GM10266 (cell line): ENCODE measurements around the gene PTX4.
A peak's percentile ranks its signal among the peaks of the same experiment; 100 is the strongest.

Source experiments
- DNase-seq: peaks from one replicate; pipeline ENCODE4 v3.0.0; 2012; ENCODE audit errors: extremely low spot score
- TF ChIP-seq, protein P1 (sequence below): IDR thresholded peaks from 2 replicates; pipeline ENCODE4 v1.5.1; 2012; ENCODE audit warnings: mild to moderate bottlenecking, low read depth; ENCODE audit not compliant: control insufficient read depth, insufficient read depth; ENCODE audit errors: missing control alignments

The PTX4 gene, protein sequence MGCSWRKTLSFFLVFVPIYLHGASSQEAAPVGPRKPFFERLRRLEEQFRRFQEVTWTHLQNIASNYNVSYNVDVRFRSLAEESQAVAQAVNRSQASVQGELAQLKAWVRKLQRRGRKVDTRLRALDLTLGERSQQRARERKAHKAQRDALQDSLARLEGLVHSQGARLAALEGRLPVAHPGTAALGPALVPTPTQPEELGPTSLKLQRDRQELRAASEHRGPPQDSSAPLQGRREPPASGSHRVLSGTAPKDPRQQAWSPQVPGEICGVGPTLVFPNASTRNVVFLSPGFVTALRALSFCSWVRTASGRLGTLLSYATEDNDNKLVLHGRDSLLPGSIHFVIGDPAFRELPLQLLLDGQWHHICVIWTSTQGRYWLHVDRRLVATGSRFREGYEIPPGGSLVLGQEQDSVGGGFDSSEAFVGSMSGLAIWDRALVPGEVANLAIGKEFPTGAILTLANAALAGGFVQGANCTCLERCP

GRCh38 chr16:1488619-1489018 is at the start of gene PTX4:
Gene PTX4 (minus strand): TSS chr16:1488944. CDS start chr16:1488909, 35 bp downstream.
- TF ChIP-seq, protein P1, sequence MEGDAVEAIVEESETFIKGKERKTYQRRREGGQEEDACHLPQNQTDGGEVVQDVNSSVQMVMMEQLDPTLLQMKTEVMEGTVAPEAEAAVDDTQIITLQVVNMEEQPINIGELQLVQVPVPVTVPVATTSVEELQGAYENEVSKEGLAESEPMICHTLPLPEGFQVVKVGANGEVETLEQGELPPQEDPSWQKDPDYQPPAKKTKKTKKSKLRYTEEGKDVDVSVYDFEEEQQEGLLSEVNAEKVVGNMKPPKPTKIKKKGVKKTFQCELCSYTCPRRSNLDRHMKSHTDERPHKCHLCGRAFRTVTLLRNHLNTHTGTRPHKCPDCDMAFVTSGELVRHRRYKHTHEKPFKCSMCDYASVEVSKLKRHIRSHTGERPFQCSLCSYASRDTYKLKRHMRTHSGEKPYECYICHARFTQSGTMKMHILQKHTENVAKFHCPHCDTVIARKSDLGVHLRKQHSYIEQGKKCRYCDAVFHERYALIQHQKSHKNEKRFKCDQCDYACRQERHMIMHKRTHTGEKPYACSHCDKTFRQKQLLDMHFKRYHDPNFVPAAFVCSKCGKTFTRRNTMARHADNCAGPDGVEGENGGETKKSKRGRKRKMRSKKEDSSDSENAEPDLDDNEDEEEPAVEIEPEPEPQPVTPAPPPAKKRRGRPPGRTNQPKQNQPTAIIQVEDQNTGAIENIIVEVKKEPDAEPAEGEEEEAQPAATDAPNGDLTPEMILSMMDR: no peak
- no peak for DNase-seq

DNA sequence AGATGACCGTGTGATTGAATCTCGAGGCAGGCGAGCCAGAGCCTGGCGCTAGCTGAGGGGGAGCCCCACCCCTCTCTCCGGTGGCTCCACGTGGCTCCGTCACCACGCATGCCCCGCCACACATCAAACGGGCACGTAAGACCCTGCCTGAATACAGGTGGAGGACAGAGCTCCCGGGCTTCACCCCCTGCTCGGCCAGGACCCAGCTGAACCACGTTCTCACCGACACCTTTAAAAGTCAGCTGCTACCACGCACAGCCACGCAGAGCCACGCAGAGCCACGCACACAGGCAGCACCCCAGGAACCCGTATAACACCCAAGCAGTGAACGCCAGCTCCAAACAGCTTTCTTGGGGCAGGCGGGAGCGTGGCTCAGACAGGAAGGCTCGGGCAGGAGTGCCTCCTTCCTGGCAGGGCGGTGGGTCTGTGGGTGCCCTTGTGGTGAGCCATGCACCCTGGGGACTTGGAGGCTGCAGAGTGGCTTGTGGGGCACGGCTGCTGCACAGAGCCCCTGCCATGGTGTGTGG is 49.1 kb upstream of the PTX4 start:
- DNase-seq: peak; percentile 18

GRCh38 chr16:1537138-1537577 is 48.4 kb upstream of the PTX4 start:
- TF ChIP-seq, protein P1: no peak
- DNase-seq: peak; percentile 13

More for the DNA sequence above, 49.1 kb upstream of the PTX4 start:
- TF ChIP-seq, protein P1: no peak

- DNase-seq: peak; percentile 16
- TF ChIP-seq, protein P1: no peak
Measured at GRCh38 chr16:1536601-1537000, 47.9 kb upstream of the PTX4 start.

DNA sequence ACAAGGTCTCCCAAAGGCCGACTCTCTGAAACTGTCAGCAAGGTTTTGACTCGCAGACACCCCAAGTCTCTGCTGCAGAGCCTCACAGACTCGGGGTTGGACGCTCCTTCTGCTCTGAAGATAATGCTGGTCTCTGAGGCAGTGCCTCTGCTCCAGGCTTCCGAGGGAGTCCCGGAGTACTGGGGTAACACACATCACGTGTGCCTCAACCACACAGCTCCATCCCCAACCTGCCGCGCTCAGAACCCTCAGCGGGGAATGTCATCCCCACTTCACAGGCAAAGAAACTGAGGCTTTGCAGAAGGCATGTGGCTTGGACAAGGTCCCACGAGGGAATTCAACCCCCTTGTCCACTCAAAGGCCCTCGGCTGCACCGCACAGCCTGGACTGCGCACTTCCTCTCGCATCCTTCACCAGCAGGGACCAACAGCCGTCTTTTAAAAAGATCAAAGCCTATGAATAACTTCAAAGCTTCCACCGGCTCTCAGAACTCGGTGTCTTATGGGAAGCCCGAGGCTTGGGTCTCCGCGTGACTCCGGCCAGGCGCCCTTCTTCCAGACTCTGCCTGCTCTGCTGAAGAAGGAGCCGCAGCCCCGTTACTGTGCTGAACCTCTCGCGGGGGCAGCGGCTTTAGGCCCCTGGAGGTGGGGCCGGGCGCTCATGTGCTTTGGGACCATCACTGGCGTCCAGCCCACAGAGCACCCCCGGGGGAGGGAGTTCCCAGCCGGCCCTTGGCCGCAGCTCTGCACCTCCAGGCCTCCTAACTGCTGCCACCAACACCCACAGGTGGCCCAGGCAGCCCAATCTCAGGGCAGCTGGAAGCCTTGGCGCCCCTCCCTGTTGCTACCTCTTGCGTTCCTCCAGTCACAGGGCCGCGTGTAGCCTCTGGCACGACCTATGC is 46.9 kb upstream of the PTX4 start:
- peak; percentile 21 for DNase-seq
- TF ChIP-seq, protein P1: no peak

GRCh38 chr16:1534021-1535020 is 45.6 kb upstream of the PTX4 start:
- DNase-seq: peak; percentile 25
- TF ChIP-seq, protein P1: no peak
